ENCODE results near the gene HOXD9.
A peak's percentile ranks its signal among the peaks of the same experiment; 100 is the strongest.

Gene HOXD9

DNA sequence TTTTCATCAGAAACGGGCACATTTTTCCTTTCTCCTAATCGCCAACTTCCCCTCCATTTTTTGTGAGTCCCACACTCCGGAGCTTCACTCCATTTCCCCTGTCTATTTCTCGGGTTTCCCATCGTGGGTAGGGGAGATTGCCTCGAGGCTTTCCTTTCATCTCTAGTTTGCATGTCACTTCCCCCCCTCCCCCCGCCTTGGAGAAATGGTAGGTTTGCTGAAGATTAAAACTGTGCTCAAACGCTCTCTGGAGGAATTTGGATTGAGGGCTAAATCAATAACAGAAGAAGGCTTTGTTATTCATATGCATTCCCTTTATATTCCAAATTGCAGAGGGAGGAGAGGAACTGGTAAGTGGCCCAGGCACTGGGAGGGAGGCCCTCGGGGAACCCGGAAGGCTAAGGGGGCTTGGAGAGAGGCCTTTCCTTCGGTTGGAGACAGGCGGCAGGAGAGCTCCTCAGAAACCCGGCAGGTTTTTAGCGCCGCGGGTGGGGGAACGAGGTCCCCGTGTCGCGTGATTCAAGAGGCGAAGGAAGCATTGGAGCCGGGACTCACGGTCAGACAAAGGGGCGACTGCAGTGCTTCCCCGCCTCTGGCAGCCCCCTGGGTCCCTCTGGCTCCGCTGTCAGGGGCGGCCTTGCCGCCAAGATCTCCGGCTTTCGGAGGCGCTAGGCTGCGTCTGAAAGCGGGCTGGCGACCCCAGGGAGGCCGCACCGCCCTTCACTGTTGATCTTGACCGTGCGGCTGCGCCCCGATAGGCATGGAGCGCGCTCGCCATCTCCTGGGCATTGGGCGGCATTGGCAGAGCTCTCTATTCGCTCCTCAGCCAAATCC, 25.3 kb upstream of the HOXD9 start:
- TF ChIP-seq, protein P1, sequence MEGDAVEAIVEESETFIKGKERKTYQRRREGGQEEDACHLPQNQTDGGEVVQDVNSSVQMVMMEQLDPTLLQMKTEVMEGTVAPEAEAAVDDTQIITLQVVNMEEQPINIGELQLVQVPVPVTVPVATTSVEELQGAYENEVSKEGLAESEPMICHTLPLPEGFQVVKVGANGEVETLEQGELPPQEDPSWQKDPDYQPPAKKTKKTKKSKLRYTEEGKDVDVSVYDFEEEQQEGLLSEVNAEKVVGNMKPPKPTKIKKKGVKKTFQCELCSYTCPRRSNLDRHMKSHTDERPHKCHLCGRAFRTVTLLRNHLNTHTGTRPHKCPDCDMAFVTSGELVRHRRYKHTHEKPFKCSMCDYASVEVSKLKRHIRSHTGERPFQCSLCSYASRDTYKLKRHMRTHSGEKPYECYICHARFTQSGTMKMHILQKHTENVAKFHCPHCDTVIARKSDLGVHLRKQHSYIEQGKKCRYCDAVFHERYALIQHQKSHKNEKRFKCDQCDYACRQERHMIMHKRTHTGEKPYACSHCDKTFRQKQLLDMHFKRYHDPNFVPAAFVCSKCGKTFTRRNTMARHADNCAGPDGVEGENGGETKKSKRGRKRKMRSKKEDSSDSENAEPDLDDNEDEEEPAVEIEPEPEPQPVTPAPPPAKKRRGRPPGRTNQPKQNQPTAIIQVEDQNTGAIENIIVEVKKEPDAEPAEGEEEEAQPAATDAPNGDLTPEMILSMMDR (IDR thresholded peaks at IDR 0.05; ENCODE audit: low read depth, low read length), result peak; percentile 88

DNA sequence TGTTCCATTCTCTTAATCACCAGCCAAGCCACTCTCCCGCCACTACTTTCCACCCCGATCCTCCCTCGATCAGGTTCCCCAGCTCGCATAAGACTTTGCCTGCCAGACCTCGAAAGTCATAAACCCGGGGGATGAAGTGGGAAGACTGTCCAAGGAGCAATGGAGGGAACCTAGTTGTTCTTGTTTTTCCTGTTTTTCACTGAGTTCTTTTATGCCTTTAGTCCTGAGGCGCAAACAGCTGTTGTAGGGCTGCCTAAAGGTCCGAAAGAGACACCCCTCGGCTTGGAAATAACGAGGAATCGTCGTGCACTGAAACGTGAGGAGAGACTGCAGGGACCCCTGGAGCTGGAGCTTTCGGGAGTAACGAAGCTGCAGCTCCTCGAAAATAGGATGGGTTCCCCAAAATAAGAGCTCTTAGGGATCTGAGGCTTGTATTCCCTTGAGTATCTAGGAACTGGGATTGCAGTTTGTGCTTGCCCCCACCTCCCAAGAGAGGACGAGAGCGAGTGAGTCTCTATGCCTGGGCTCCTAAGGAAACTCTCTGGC, 24.6 kb upstream of the HOXD9 start:
- TF ChIP-seq, protein P1 (IDR thresholded peaks at IDR 0.05; ENCODE audit: low read depth, low read length), result no peak
- DNase-seq (ENCODE audit: extremely low read depth, low read depth), result no peak

More for the DNA sequence above, 25.3 kb upstream of the HOXD9 start:
- DNase-seq (ENCODE audit: extremely low read depth, low read depth), result no peak

DNA sequence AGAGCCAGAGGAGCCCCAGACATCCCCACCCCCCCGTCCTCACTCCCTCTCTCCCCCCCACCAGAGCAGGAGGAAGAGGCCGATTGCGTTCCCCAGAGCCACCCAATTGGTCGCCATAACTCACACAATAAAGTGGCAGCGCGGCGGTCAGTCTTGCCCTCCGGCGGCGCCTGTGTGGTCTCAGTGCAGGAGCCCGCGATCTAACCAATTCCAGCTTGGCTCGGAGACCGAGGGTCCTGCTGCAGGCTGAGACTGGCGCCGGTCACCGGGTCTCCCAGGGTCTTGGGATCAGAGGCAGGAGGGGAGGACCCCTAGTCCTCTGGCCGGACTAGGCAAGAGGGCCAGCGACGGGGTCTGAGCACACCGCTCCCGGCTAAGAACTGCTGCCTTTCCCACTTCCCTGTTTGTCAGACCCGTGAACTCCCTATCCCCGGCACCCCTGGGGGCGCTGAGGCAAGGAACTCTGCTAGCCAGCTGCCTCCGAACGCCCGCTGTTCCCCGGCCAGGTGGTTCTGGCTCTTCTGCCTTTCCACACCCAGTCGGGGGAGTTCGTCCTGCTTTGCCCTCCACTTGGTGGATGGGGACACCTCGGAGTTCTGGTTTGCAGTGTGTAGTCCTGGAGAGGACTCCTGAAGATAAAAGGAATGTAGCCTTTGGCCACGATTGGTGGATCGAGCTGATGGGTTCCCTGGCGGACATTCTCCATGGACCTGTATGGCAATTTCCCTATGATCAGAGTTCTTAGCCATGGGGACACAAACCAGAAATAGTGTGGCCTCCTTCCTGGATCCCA, 24.0 kb upstream of the HOXD9 start:
- TF ChIP-seq, protein P1 (IDR thresholded peaks at IDR 0.05; ENCODE audit: low read depth, low read length), result no peak
- no peak for DNase-seq (ENCODE audit: extremely low read depth, low read depth)

DNA sequence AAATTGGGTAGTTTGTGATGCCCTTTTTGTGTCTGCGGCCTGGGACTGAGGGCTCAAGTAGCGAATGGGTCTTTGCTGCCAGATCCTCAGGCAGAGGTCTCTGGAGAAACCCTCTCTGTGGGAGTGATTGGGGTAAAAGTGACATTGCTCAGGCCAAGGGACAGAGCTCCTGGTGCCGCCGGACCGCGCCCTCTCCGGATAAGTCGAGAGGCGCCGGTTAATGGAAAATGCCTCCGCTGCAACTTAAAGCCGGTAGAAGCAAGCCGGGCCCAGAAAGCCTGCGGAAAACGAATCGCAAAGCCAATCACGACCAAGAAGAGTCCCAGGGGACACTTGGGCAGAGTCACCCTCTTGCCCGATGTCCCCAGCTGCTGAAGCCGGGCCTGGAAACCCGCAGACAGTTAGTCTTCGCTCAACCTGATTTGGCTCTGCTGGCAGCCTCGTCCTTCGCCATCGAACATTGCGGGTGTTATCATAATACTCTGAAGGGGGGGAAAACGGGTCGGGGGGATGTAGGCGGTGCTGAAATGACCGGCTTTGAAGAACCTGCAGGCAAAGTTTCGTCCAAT, 23.3 kb upstream of the HOXD9 start:
- DNase-seq (ENCODE audit: extremely low read depth, low read depth), result no peak
- TF ChIP-seq, protein P1 (IDR thresholded peaks at IDR 0.05; ENCODE audit: low read depth, low read length), result no peak

DNA sequence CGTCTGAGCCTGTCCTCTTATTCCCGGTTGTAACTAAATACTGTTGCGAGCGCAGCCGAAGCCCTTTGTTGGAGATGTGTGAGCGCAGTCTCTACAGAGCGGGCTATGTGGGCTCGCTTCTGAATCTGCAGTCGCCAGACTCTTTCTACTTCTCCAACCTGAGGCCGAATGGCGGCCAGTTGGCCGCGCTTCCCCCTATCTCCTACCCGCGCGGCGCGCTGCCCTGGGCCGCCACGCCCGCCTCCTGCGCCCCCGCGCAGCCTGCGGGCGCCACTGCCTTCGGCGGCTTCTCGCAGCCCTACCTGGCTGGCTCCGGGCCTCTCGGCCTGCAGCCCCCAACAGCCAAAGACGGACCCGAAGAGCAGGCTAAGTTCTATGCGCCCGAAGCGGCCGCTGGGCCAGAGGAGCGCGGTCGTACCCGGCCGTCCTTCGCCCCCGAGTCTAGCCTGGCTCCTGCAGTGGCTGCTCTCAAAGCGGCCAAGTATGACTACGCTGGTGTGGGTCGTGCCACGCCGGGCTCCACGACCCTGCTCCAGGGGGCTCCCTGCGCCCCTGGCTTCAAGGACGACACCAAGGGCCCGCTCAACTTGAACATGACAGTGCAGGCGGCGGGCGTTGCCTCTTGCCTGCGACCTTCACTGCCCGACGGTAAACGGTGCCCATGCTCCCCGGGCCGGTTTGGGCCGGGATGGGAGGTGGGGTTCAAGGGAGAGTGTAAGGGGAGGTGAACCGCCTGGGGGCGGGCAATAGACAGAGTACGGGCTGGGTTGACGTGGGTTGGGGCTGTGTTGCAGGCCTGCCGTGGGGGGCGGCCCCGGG, 22.6 kb upstream of the HOXD9 start, which contains the start of gene HOXD12:
Gene HOXD12 (plus strand): TSS at position 68 of the 819 bp plus-strand sequence. CDS start 7 bp downstream, at position 75.
- TF ChIP-seq, protein P1 (IDR thresholded peaks at IDR 0.05; ENCODE audit: low read depth, low read length), result no peak
- no peak for DNase-seq (ENCODE audit: extremely low read depth, low read depth)

DNA sequence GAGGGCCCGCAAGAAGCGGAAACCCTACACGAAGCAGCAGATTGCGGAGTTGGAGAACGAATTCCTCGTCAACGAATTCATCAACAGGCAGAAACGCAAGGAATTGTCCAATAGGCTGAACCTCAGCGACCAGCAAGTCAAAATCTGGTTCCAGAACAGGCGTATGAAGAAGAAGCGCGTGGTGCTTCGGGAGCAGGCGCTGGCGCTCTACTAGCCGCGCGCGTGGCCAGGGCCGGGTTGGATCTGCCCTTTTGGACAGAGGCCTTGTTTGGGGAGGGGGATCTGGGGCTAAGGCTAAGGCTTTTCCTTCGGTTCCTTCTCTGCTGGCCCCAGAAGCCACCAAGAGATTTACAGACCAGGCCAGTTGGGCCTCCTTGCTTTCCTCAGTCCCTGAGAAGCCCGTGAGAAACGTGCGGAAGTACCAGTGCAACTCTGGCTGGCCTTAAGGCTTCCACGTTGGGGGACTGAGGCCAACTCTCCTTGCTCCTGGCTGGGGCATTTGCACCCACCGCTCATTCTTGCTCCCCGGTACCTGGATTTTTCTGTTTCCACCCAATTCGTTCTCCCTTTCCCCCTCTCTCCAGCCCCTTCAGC, 21.9 kb upstream of the HOXD9 start:
- no peak for DNase-seq (ENCODE audit: extremely low read depth, low read depth)
- TF ChIP-seq, protein P1 (IDR thresholded peaks at IDR 0.05; ENCODE audit: low read depth, low read length), result no peak

Measured in AG09319 (cell line).